Vagina (tissue), 2 donors: ENCODE measurements around the gene COL18A1. TPM values are rescaled to one million over a fixed set of nuclear protein-coding genes. Genes with fewer than 3 reads are reported as not detected.

Source experiments
- DNase-seq, 2 donors: peaks; one replicate each; pipeline ENCODE4 v3.0.0-alpha.2; 2017; ENCODE audit errors: extremely low spot score in 2 of 2
- H3K27ac ChIP-seq: fragments of 200-600 bp; sonication (generic); one replicate; pipeline ENCODE4 v1.5.1; 2019
- H3K27me3 ChIP-seq: fragments of 200-600 bp; sonication (generic); one replicate; pipeline ENCODE4 v1.5.1; 2019
- H3K36me3 ChIP-seq, 2 donors: fragments of 200-600 bp; sonication (generic); one replicate each; pipeline ENCODE4 v1.5.1; 2017 to 2019
- H3K4me1 ChIP-seq: fragments of 200-600 bp; sonication (generic); one replicate; pipeline ENCODE4 v1.5.1; 2019
- H3K4me3 ChIP-seq, 2 donors: fragments of 200-600 bp; sonication (generic); 1 replicate in 1 of 2; 2 replicates in 1 of 2; pipeline ENCODE4 v1.5.1; 2016 to 2019
- H3K9me3 ChIP-seq: fragments of 200-600 bp; sonication (generic); one replicate; pipeline ENCODE4 v1.5.1; 2019
- POLR2A ChIP-seq, 2 donors: fragments of 450-650 bp; IDR thresholded peaks; one replicate each; pipeline ENCODE4 v1.6.1; 2017; ENCODE audit warnings: antibody characterized with exemption in 2 of 2, mild to moderate bottlenecking in 2 of 2, moderate library complexity in 2 of 2
- POLR2AphosphoS5 ChIP-seq, 2 donors: sonication (generic); formaldehyde crosslinking; IDR thresholded peaks; one replicate each; pipeline ENCODE4 v1.9.0; 2017; ENCODE audit warnings: antibody characterized with exemption in 2 of 2, mild to moderate bottlenecking in 2 of 2, low read depth in 1 of 2; ENCODE audit not compliant: insufficient read depth in 1 of 2
- intact Hi-C: fragments of 100-400 bp; cut with DNase I; formaldehyde crosslinking; loops from one replicate; pipeline ENCODE4 v1.15.1; 2023
- total RNA-seq: library from RNA; depleted of rRNA; stranded (reverse); fragments of >200 nt; gene quantifications from one replicate; pipeline ENCODE4 v1.2.3, GENCODE V29; 2016
- TF ChIP-seq, protein P1 (sequence below), 3 experiments: fragments of 450-650 bp in 2 of 3; fragments of 200-600 bp in 1 of 3; sonication (generic) in 1 of 3; IDR thresholded peaks; one replicate each; pipeline ENCODE4 v1.5.1; 2017 to 2019; ENCODE audit warnings: antibody characterized with exemption in 3 of 3, mild to moderate bottlenecking in 2 of 3, moderate library complexity in 2 of 3

Gene COL18A1
- total RNA-seq, 1 donor from 2014 or later: 86.7 TPM

DNA sequence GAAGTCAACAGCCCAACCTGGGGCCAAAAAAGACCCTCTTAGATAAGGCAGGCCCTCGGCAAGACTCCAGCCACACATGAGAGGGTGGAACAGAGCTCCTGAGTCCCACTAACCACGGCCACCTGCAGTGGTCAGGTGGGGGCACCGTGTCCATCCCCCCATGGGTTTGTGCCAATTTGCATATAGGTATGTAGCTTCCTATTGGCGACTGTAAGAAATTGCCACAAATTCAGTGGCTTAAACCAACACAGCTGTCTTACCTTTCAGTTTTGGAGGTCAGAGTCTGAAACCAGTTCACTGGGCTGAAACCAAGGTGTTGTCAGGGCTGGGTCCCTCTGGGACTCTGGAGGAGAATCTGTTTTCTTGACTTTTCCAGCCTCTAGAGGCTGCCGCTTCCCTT lies 59.3 kb downstream of the COL18A1 start:
- Histone ChIP-seq H3K27me3 (no peaks in the 10 kb centered on the region), H3K27ac (no peak overlapping the region), H3K4me3 (no peak overlapping the region), H3K36me3 (peaks cover 0 to 3% of the 10 kb centered on the region in 2 donors), H3K9me3 (no peaks in the 10 kb centered on the region), H3K4me1 (peaks cover 17% of the 10 kb centered on the region)
- intact Hi-C loops: no loop called here
- TF ChIP-seq POLR2A (IDR thresholded peaks at IDR 0.05) (no peak), POLR2AphosphoS5 (IDR thresholded peaks at IDR 0.05; ENCODE audit: insufficient read depth in 1 of 2, low read depth in 1 of 2) (no peak)
- TF ChIP-seq, protein P1, sequence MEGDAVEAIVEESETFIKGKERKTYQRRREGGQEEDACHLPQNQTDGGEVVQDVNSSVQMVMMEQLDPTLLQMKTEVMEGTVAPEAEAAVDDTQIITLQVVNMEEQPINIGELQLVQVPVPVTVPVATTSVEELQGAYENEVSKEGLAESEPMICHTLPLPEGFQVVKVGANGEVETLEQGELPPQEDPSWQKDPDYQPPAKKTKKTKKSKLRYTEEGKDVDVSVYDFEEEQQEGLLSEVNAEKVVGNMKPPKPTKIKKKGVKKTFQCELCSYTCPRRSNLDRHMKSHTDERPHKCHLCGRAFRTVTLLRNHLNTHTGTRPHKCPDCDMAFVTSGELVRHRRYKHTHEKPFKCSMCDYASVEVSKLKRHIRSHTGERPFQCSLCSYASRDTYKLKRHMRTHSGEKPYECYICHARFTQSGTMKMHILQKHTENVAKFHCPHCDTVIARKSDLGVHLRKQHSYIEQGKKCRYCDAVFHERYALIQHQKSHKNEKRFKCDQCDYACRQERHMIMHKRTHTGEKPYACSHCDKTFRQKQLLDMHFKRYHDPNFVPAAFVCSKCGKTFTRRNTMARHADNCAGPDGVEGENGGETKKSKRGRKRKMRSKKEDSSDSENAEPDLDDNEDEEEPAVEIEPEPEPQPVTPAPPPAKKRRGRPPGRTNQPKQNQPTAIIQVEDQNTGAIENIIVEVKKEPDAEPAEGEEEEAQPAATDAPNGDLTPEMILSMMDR (IDR thresholded peaks at IDR 0.05): no peak
- DNase-seq: no peak

DNA sequence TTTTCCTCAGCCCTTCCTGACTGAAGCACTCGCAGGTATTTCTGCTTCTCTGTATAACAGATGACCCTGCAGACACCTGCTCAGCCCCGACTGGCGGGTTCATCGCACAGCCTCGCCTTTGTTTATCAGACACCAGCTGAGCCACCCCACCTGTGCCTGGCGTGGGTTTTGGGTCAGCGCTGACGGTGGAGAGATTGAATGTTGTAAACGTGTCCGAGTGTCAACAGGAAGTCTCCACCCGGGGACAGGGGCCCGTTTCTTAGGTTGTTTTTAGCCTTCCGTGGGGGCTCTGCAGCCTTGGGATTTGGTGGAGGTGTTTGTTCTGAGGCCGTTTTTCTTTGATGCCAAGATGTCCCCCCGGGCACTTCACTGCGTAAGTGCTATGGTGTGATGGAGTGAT lies 60.1 kb downstream of the COL18A1 start:
- Histone ChIP-seq H3K27ac (no peak overlapping the region), H3K27me3 (no peaks in the 10 kb centered on the region), H3K9me3 (no peaks in the 10 kb centered on the region), H3K4me1 (peaks cover 25% of the 10 kb centered on the region), H3K4me3 (no peak overlapping the region), H3K36me3 (peaks cover 0 to 3% of the 10 kb centered on the region in 2 donors)
- no peak for TF ChIP-seq POLR2AphosphoS5 (IDR thresholded peaks at IDR 0.05; ENCODE audit: insufficient read depth in 1 of 2, low read depth in 1 of 2)
- TF ChIP-seq, protein P1 (IDR thresholded peaks at IDR 0.05): no peak
- TF ChIP-seq POLR2A (IDR thresholded peaks at IDR 0.05): no peak
- DNase-seq: no peak
- intact Hi-C loops: no loop called here

DNA sequence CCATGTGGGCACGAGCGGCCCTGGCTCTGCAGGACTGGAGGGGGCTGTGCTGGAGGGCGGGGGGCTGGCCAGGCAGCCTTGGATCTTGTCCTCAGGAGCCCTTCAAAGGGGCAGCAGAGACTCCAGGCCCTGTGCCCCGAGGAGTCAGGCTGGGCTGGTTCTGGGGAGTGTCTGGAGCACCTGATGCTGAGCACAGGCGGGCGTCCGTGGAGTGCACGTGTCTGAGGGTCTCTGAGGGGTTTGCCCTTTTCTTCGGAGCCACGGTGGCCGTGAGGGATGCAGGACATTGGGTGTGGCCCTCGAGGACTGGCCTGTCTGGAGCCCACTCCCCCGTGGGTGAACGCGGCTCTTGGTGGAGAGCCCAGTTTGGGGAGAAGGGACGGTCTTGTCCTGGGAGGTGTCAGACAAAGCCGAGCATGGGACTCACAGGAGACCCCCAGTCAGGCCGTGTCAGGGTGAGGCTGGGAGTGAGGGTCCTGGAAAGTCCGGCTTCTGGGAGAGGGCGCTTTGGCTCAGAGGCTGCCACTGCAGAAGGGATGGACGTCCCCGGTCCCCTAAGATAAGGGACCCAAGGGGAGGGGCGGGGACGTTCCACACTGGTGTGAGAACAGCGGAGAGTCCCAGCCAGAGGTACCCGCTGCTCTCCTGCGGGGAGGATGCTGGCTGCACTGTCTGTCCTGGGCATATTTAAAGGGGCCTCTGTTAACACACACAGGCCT lies 60.8 kb downstream of the COL18A1 start:
- intact Hi-C loops: no loop called here
- no peaks in the 10 kb centered on the region for H3K27me3 ChIP-seq
- H3K9me3 ChIP-seq: no peaks in the 10 kb centered on the region
- H3K4me1 ChIP-seq: peaks cover 29% of the 10 kb centered on the region
- no peak overlapping the region for H3K4me3 ChIP-seq
- DNase-seq: no peak
- TF ChIP-seq, protein P1 (IDR thresholded peaks at IDR 0.05): no peak
- no peak for TF ChIP-seq POLR2AphosphoS5 (IDR thresholded peaks at IDR 0.05; ENCODE audit: insufficient read depth in 1 of 2, low read depth in 1 of 2)
- no peak for TF ChIP-seq POLR2A (IDR thresholded peaks at IDR 0.05)
- H3K27ac ChIP-seq: no peak overlapping the region
- H3K36me3 ChIP-seq: peaks cover 0 to 3% of the 10 kb centered on the region in 2 donors

DNA sequence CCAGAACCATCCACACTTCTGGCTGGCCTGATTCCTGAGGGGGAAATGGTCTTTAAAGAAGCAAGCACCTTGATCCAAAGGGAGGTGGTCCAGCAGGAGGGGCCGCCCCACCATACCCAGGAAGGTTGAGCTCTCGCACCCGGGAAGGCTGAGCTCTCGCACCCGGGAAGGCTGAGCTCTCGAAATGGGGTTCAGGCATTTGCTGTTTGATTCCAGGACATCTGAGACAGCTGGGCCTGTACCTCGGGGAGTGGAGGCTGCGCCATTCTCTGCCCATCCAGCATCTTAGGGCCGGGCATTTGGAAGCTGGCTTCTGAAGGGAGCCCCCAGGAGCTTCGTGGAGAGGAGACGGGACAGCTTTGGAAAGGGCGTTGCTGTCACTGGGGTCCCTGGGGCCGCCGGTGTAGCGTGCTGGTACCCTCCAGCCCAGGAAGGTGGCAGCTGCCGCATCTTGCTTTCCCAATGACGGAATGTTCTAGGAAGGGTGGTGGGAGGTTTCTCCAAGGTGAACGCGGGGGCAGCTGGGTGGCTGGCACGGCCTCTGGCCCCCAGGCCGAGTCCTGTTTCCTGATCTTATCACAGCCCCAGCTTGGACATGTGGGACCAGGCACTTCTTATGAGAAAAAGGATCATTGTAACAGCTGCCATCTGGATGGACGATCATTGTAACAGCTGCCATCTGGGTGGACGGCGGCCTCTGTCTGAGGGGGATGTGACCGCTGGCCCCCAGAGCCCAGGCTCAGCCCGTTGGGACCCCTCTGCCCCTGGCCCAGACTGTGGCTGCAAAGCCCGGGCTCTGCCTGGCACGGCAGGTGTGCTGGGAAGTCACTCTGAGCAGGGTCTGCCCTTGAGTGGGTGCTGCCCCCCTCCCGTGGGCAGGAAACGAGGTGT lies 61.6 kb downstream of the COL18A1 start:
- Histone ChIP-seq H3K4me3 (no peak overlapping the region), H3K27ac (no peak overlapping the region), H3K4me1 (peaks cover 37% of the 10 kb centered on the region), H3K27me3 (no peaks in the 10 kb centered on the region), H3K36me3 (peaks cover 0 to 3% of the 10 kb centered on the region in 2 donors), H3K9me3 (no peaks in the 10 kb centered on the region)
- intact Hi-C loops: no loop called here
- TF ChIP-seq, protein P1 (IDR thresholded peaks at IDR 0.05): no peak
- no peak for TF ChIP-seq POLR2AphosphoS5 (IDR thresholded peaks at IDR 0.05; ENCODE audit: insufficient read depth in 1 of 2, low read depth in 1 of 2)
- TF ChIP-seq POLR2A (IDR thresholded peaks at IDR 0.05): no peak
- no peak for DNase-seq
